K562 (cell line): ENCODE measurements around the gene MLN. TPM values are rescaled to one million over a fixed set of nuclear protein-coding genes. Genes with fewer than 3 reads are reported as not detected.

Experiments
- CBX8 ChIP-seq: fragments of 200-600 bp; sonication (generic); IDR thresholded peaks from 2 replicates; pipeline ENCODE4 v1.6.1; 2012; ENCODE audit warnings: borderline replicate concordance, mixed run types, low read depth, mild to moderate bottlenecking, moderate library complexity, mixed read lengths, low read length, control low read depth, inconsistent platforms; ENCODE audit not compliant: poor library complexity, severe bottlenecking; ENCODE audit errors: extremely low read depth
- HOXB6 ChIP-seq: fragments of 250-450 bp; sonication (Bioruptor Pico); IDR thresholded peaks from 2 replicates; pipeline ENCODE4 v1.5.1; 2022; ENCODE audit warnings: mild to moderate bottlenecking, borderline replicate concordance
- MEF2D ChIP-seq: conservative IDR thresholded peaks from 2 replicates; pipeline ENCODE4 v1.6.1; 2016; ENCODE audit warnings: low read depth, missing genetic modification characterization, missing compliant biosample characterization
- MTA3 ChIP-seq: fragments of 450-650 bp; formaldehyde crosslinking; IDR thresholded peaks from 2 replicates; pipeline ENCODE4 v1.6.1; 2017; ENCODE audit warnings: mild to moderate bottlenecking, borderline replicate concordance
- SETDB1 ChIP-seq: IDR thresholded peaks from one replicate; pipeline ENCODE4 v1.6.1; 2012; ENCODE audit warnings: low read length, control low read depth, inconsistent platforms
- SMAD1 ChIP-seq: fragments of 150-350 bp; IDR thresholded peaks from 2 replicates; pipeline ENCODE4 v1.6.1; 2014; ENCODE audit warnings: low read length, low read depth; ENCODE audit not compliant: partially characterized antibody
- TEAD2 ChIP-seq: fragments of 450-650 bp; IDR thresholded peaks from 2 replicates; pipeline ENCODE4 v1.6.1; 2016; ENCODE audit warnings: missing genetic modification characterization, control low read depth, missing compliant biosample characterization
- XRCC5 ChIP-seq: fragments of 200-400 bp; formaldehyde crosslinking; IDR thresholded peaks from 2 replicates; pipeline ENCODE4 v1.6.1; 2017; ENCODE audit warnings: low read depth, mild to moderate bottlenecking, low read length
- ZFPM2 ChIP-seq: fragments of 250-450 bp; sonication (Bioruptor Pico); IDR thresholded peaks from 2 replicates; pipeline ENCODE4 v1.5.1; 2022; ENCODE audit warnings: mild to moderate bottlenecking
- ZNF57 ChIP-seq: fragments of 450-650 bp; formaldehyde crosslinking; IDR thresholded peaks from 2 replicates; pipeline ENCODE4 v1.4.0; 2020; ENCODE audit warnings: mild to moderate bottlenecking, moderate library complexity
- ZNF589 ChIP-seq: fragments of 200-800 bp; sonication (Bioruptor generic); IDR thresholded peaks from 2 replicates; pipeline ENCODE4 v1.6.1; 2016; ENCODE audit warnings: low read depth, missing genetic modification characterization, missing compliant biosample characterization
- ZNF77 ChIP-seq: fragments of 250-450 bp; sonication (Bioruptor Pico); IDR thresholded peaks from 2 replicates; pipeline ENCODE4 v1.5.0; 2020
- polyA plus RNA-seq, 8 experiments: library from polyadenylated mRNA; depleted of rRNA in 4 of 8; stranded (reverse) in 5 of 8; unstranded in 3 of 8; fragments of >200 nt; fragmentation: Nextera tagmentation in 2 of 8; fragmentation: Illumina TruSeq in 1 of 8; extraction: Ambion mirVana in 2 of 8; extraction: Trizol in 1 of 8; gene quantifications; 2 replicates each; pipeline versions ENCODE4 v1.2.1 to v1.2.3, GENCODE V29; 2011 to 2014; ENCODE audit warnings: inconsistent platforms in 1 of 8, missing spikeins in 1 of 8
- total RNA-seq, 7 experiments: library from RNA; depleted of rRNA in 6 of 7; stranded (reverse); fragments of >200 nt in 6 of 7; fragmentation: Illumina TruSeq in 2 of 7; extraction: Trizol in 2 of 7; gene quantifications; 2 replicates each; pipeline versions ENCODE4 v1.2.1 to v1.2.3, GENCODE V29; 2011 to 2021; ENCODE audit warnings: low replicate concordance in 1 of 7
- TF ChIP-seq, protein P1 (sequence below), 2 experiments: fragments of 450-650 bp; IDR thresholded peaks; 2 replicates each; pipeline ENCODE4 v1.6.1; 2018; ENCODE audit warnings: mild to moderate bottlenecking in 2 of 2, low read depth in 1 of 2; ENCODE audit not compliant: partially characterized antibody in 2 of 2
- TF ChIP-seq, protein P2 (sequence below): fragments of 450-650 bp; IDR thresholded peaks from 2 replicates; pipeline ENCODE4 v1.7.0; 2016; ENCODE audit warnings: borderline replicate concordance
- TF ChIP-seq, protein P3 (sequence below): fragments of 250-450 bp; sonication (Bioruptor Pico); IDR thresholded peaks from 2 replicates; pipeline ENCODE4 v1.8.0; 2022; ENCODE audit warnings: inconsistent platforms, mild to moderate bottlenecking, moderate library complexity, borderline replicate concordance
- TF ChIP-seq, protein P4 (sequence below): sonication (generic); formaldehyde crosslinking; IDR thresholded peaks from 2 replicates; pipeline ENCODE4 v1.8.1; 2023; ENCODE audit warnings: mild to moderate bottlenecking, missing genetic modification reagents, moderate library complexity
- TF ChIP-seq, protein P5 (sequence below): fragments of 250-450 bp; sonication (Bioruptor Pico); IDR thresholded peaks from 2 replicates; pipeline ENCODE4 v1.6.1; 2021; ENCODE audit warnings: mild to moderate bottlenecking

MLN gene
- total and polyA plus RNA-seq, 9 of the 15 experiments (the other 6 are each of a cell fraction or from before 2014, with no cell fraction given) = not detected

DNA sequence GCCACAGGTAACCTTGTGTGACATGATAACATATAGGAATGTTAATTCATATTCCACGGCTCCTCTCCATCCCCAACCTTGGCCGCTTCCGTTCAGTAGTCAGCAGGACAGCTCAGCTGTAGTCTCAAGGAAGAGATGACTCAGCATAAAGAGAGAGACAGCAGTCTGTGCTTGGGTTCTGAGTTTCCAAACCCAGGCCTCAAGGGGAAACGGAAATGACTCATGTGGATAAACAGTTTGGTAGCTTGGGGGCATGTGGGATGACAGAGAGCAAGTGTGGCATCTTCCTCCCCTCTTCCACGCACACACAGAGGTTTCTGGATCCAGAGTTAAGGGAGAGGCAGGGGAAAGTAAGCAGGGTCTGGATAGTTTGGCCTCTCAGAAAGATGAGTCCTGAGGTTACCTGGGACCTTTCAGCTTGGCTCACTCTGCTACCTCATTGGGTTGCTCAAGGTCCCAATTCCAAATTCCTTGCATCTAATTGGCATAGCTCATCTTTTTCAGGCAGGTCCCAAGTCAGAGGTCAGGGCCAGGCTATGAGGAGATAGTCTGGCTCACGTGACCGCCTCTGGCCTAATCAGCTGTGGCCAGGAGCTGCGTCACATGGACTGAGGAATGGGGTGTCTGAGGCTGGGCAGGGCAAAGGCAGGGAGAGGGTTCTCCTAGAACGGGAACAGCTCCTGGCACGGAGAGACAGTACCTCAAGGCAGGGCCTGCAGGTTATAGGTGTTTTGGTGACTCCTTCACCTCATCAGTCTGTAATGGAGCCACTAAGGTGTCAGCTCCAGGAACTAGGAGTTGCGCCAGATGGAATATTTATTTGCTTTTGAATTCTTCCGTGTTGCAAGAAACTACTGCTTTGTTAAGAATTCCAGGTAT is 36.5 kb upstream of the MLN start (continued):
- TF ChIP-seq CBX8 (no peak), SETDB1 (no peak), MTA3 (peak; percentile 79), ZFPM2 (CRISPR knock-in tag) (no peak), ZNF57 (CRISPR knock-in tag) (no peak), HOXB6 (CRISPR knock-in tag) (no peak), XRCC5 (0 out of 2 replicates have a peak, but pooled peaks have one; percentile 58), ZNF589 (CRISPR knock-in tag) (no peak; the same call in none of the 2 replicates), SMAD1 (no peak), ZNF77 (CRISPR knock-in tag) (no peak), TEAD2 (tag) (no peak), MEF2D (tag) (peak; percentile 78; the same call in 1 of the 2 replicates)
- TF ChIP-seq, protein P1, sequence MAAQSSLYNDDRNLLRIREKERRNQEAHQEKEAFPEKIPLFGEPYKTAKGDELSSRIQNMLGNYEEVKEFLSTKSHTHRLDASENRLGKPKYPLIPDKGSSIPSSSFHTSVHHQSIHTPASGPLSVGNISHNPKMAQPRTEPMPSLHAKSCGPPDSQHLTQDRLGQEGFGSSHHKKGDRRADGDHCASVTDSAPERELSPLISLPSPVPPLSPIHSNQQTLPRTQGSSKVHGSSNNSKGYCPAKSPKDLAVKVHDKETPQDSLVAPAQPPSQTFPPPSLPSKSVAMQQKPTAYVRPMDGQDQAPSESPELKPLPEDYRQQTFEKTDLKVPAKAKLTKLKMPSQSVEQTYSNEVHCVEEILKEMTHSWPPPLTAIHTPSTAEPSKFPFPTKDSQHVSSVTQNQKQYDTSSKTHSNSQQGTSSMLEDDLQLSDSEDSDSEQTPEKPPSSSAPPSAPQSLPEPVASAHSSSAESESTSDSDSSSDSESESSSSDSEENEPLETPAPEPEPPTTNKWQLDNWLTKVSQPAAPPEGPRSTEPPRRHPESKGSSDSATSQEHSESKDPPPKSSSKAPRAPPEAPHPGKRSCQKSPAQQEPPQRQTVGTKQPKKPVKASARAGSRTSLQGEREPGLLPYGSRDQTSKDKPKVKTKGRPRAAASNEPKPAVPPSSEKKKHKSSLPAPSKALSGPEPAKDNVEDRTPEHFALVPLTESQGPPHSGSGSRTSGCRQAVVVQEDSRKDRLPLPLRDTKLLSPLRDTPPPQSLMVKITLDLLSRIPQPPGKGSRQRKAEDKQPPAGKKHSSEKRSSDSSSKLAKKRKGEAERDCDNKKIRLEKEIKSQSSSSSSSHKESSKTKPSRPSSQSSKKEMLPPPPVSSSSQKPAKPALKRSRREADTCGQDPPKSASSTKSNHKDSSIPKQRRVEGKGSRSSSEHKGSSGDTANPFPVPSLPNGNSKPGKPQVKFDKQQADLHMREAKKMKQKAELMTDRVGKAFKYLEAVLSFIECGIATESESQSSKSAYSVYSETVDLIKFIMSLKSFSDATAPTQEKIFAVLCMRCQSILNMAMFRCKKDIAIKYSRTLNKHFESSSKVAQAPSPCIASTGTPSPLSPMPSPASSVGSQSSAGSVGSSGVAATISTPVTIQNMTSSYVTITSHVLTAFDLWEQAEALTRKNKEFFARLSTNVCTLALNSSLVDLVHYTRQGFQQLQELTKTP (IDR thresholded peaks at IDR 0.05; ENCODE audit: low read depth in 1 of 2, partially characterized antibody in 2 of 2) = peak; percentile 70 to 78
- TF ChIP-seq, protein P2, sequence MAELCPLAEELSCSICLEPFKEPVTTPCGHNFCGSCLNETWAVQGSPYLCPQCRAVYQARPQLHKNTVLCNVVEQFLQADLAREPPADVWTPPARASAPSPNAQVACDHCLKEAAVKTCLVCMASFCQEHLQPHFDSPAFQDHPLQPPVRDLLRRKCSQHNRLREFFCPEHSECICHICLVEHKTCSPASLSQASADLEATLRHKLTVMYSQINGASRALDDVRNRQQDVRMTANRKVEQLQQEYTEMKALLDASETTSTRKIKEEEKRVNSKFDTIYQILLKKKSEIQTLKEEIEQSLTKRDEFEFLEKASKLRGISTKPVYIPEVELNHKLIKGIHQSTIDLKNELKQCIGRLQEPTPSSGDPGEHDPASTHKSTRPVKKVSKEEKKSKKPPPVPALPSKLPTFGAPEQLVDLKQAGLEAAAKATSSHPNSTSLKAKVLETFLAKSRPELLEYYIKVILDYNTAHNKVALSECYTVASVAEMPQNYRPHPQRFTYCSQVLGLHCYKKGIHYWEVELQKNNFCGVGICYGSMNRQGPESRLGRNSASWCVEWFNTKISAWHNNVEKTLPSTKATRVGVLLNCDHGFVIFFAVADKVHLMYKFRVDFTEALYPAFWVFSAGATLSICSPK = no peak
- TF ChIP-seq, protein P3, sequence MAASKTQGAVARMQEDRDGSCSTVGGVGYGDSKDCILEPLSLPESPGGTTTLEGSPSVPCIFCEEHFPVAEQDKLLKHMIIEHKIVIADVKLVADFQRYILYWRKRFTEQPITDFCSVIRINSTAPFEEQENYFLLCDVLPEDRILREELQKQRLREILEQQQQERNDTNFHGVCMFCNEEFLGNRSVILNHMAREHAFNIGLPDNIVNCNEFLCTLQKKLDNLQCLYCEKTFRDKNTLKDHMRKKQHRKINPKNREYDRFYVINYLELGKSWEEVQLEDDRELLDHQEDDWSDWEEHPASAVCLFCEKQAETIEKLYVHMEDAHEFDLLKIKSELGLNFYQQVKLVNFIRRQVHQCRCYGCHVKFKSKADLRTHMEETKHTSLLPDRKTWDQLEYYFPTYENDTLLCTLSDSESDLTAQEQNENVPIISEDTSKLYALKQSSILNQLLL = no peak
- TF ChIP-seq, protein P4, sequence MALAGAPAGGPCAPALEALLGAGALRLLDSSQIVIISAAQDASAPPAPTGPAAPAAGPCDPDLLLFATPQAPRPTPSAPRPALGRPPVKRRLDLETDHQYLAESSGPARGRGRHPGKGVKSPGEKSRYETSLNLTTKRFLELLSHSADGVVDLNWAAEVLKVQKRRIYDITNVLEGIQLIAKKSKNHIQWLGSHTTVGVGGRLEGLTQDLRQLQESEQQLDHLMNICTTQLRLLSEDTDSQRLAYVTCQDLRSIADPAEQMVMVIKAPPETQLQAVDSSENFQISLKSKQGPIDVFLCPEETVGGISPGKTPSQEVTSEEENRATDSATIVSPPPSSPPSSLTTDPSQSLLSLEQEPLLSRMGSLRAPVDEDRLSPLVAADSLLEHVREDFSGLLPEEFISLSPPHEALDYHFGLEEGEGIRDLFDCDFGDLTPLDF = peak; percentile 59; the same call in 1 of the 2 replicates
- TF ChIP-seq, protein P5, sequence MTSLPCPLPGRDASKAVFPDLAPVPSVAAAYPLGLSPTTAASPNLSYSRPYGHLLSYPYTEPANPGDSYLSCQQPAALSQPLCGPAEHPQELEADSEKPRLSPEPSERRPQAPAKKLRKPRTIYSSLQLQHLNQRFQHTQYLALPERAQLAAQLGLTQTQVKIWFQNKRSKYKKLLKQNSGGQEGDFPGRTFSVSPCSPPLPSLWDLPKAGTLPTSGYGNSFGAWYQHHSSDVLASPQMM = no peak
